Suprapubic skin (tissue), 4 donors: ENCODE data around the gene TMF1. TPM values are rescaled to one million over a fixed set of nuclear protein-coding genes. Genes with fewer than 3 reads are reported as not detected.

Experiments
- total RNA-seq, 4 donors: library from RNA; depleted of rRNA; stranded (reverse); fragments of >200 nt; gene quantifications; one replicate each; pipeline ENCODE4 v1.1.0, GENCODE V29; 2016

TMF1 gene
- total RNA-seq, 4 donors from 2014 or later: 19.2 to 46.3 (median 27.8) TPM

Other genes with a start within 250 kb of the TMF1 start
- gene TAFA4, start 119.8 kb downstream of the TMF1 start, total RNA-seq: not detected
- 10 to 100 TPM; 15.3 to 27.8 (median 20.9) TPM for gene EOGT, start 38.6 kb downstream of the TMF1 start, total RNA-seq
- gene UBA3, start 28.0 kb upstream of the TMF1 start, total RNA-seq: 10 to 100 TPM; 37.2 to 77.7 (median 48.6) TPM
- 100 to 1,000 TPM in 1 of 4 donors, 10 to 100 TPM in 3; 58.6 to 106 (median 69.0) TPM for gene ARL6IP5, start 32.6 kb upstream of the TMF1 start, total RNA-seq
- under 1 TPM in 1 of 4 donors, not detected in 3; 0.40 TPM for gene LMOD3, start 70.3 kb upstream of the TMF1 start, total RNA-seq